Suprapubic skin (tissue), 4 donors: ENCODE data around the gene B9D2. TPM values are rescaled to one million over a fixed set of nuclear protein-coding genes. Genes with fewer than 3 reads are reported as not detected.
"Not testable (repeated sequence)": the region's sequence is repeated elsewhere in the genome, so short reads cannot be mapped to it uniquely, and the experiment has no call there.

Experiments
- DNase-seq, 2 donors: peaks; one replicate each; pipeline ENCODE4 v3.0.0-alpha.2; 2019; ENCODE audit warnings: low spot score in 2 of 2
- H3K27ac ChIP-seq: fragments of 200-600 bp; sonication (generic); one replicate; pipeline ENCODE4 v1.5.1; 2019
- H3K27me3 ChIP-seq: fragments of 200-600 bp; sonication (generic); one replicate; pipeline ENCODE4 v1.5.1; 2019
- H3K36me3 ChIP-seq: fragments of 200-600 bp; sonication (generic); one replicate; pipeline ENCODE4 v1.5.1; 2019
- H3K4me1 ChIP-seq: fragments of 200-600 bp; sonication (generic); one replicate; pipeline ENCODE4 v1.5.1; 2019
- H3K4me3 ChIP-seq: fragments of 200-600 bp; sonication (generic); one replicate; pipeline ENCODE4 v1.5.1; 2019; ENCODE audit warnings: mild to moderate bottlenecking
- H3K9me3 ChIP-seq: fragments of 200-600 bp; sonication (generic); one replicate; pipeline ENCODE4 v1.5.1; 2019
- CTCF ChIP-seq, 2 donors: fragments of 200-600 bp in 1 of 2; fragments of 450-650 bp in 1 of 2; sonication (generic) in 1 of 2; IDR thresholded peaks; one replicate each; pipeline ENCODE4 v1.5.1; 2016 to 2019; ENCODE audit warnings: antibody characterized with exemption in 2 of 2, mild to moderate bottlenecking in 1 of 2, moderate library complexity in 1 of 2
- EP300 ChIP-seq: sonication (generic); formaldehyde crosslinking; IDR thresholded peaks from one replicate; pipeline ENCODE4 v1.6.1; 2017; ENCODE audit warnings: antibody characterized with exemption
- POLR2A ChIP-seq, 2 donors: fragments of 450-650 bp; IDR thresholded peaks; one replicate each; pipeline ENCODE4 v1.6.1; 2017; ENCODE audit warnings: antibody characterized with exemption in 2 of 2, mild to moderate bottlenecking in 2 of 2, moderate library complexity in 2 of 2
- POLR2AphosphoS5 ChIP-seq, 3 donors: sonication (generic); formaldehyde crosslinking; IDR thresholded peaks; one replicate each; pipeline ENCODE4 v1.6.1; 2017; ENCODE audit warnings: antibody characterized with exemption in 3 of 3
- WGBS: methylation state at CpG from one replicate; pipeline ENCODE4 v1.1.5; 2018; 5-methylcytosine and 5-hydroxymethylcytosine counted together
- total RNA-seq, 4 donors: library from RNA; depleted of rRNA; stranded (reverse); fragments of >200 nt; gene quantifications; one replicate each; pipeline ENCODE4 v1.1.0, GENCODE V29; 2016

Gene B9D2
- total RNA-seq, 4 donors from 2014 or later: 2.8 to 9.3 (median 4.8) TPM

- Histone ChIP-seq H3K4me1 (peaks cover 28% of the 10 kb centered on the region), H3K9me3 (no peaks in the 10 kb centered on the region), H3K4me3 (no peak overlapping the region), H3K27ac (no peak overlapping the region), H3K36me3 (peaks cover 36% of the 10 kb centered on the region), H3K27me3 (no peaks in the 10 kb centered on the region)
- 78% methylated on average over 4 of the region's 4 CpGs for WGBS
- DNase-seq: no peak
- no peak for TF ChIP-seq POLR2A (IDR thresholded peaks at IDR 0.05)
- no peak for TF ChIP-seq POLR2AphosphoS5 (IDR thresholded peaks at IDR 0.05)
- no peak for TF ChIP-seq CTCF (IDR thresholded peaks at IDR 0.05)
- no peak for TF ChIP-seq EP300
Measured at GRCh38 chr19:41409288-41409687, 45.3 kb upstream of the B9D2 start.

- WGBS: 96% methylated on average over 5 of the region's 5 CpGs
- Histone ChIP-seq H3K36me3 (peaks cover 32% of the 10 kb centered on the region), H3K4me1 (peaks cover 28% of the 10 kb centered on the region)
- not testable (repeated sequence) for H3K27me3 ChIP-seq, H3K4me3 ChIP-seq, H3K9me3 ChIP-seq, DNase-seq, H3K27ac ChIP-seq
Measured at GRCh38 chr19:41408846-41409245, 44.9 kb upstream of the B9D2 start.

- TF ChIP-seq EP300: no peak
- no peak for TF ChIP-seq POLR2AphosphoS5 (IDR thresholded peaks at IDR 0.05)
- TF ChIP-seq POLR2A (IDR thresholded peaks at IDR 0.05): no peak
- no peak for TF ChIP-seq CTCF (IDR thresholded peaks at IDR 0.05)
- WGBS: 81% methylated on average over 4 of the region's 4 CpGs
- no peaks in the 10 kb centered on the region for H3K27me3 ChIP-seq
- no peaks in the 10 kb centered on the region for H3K9me3 ChIP-seq
- peaks cover 30% of the 10 kb centered on the region for H3K4me1 ChIP-seq
- H3K36me3 ChIP-seq: peaks cover 26% of the 10 kb centered on the region
- H3K27ac ChIP-seq: no peak overlapping the region
- no peak overlapping the region for H3K4me3 ChIP-seq
- no peak for DNase-seq
Measured at GRCh38 chr19:41408256-41408655, 44.3 kb upstream of the B9D2 start.

- Histone ChIP-seq H3K9me3 (no peaks in the 10 kb centered on the region), H3K36me3 (peaks cover 23% of the 10 kb centered on the region), H3K4me3 (no peak overlapping the region), H3K4me1 (peaks cover 35% of the 10 kb centered on the region), H3K27me3 (no peaks in the 10 kb centered on the region), H3K27ac (no peak overlapping the region)
- no peak for TF ChIP-seq POLR2AphosphoS5 (IDR thresholded peaks at IDR 0.05)
- no peak for TF ChIP-seq POLR2A (IDR thresholded peaks at IDR 0.05)
- no peak for TF ChIP-seq EP300
- TF ChIP-seq CTCF (IDR thresholded peaks at IDR 0.05): no peak
- 82% methylated on average over 4 of the region's 4 CpGs for WGBS
- DNase-seq: no peak
Measured at GRCh38 chr19:41407271-41407670, 43.3 kb upstream of the B9D2 start.

GRCh38 chr19:41405776-41406175 is 41.8 kb upstream of the B9D2 start:
- WGBS: 80% methylated on average over 2 of the region's 6 CpGs
- Histone ChIP-seq H3K27ac (no peak overlapping the region), H3K4me1 (peaks cover 24% of the 10 kb centered on the region), H3K27me3 (no peaks in the 10 kb centered on the region), H3K9me3 (no peaks in the 10 kb centered on the region), H3K36me3 (peaks cover 9% of the 10 kb centered on the region), H3K4me3 (no peak overlapping the region)
- no peak for DNase-seq
- no peak for TF ChIP-seq EP300
- TF ChIP-seq POLR2AphosphoS5 (IDR thresholded peaks at IDR 0.05): no peak
- TF ChIP-seq POLR2A (IDR thresholded peaks at IDR 0.05): no peak
- TF ChIP-seq CTCF (IDR thresholded peaks at IDR 0.05): no peak
